Putamen (tissue), 1 donor: ENCODE data around the gene ITPKB.

ENCODE experiments used
- DNase-seq: peaks from one replicate; pipeline ENCODE4 v3.0.0-alpha.2; 2016; ENCODE audit warnings: low spot score

ITPKB gene

GRCh38 chr1:226685196-226685820, 53.8 kb downstream of the ITPKB start:
- DNase-seq, result no peak

- DNase-seq, result no peak
Measured at GRCh38 chr1:226684026-226684425, 55.1 kb downstream of the ITPKB start.

- no peak for DNase-seq
Measured at GRCh38 chr1:226682871-226683814, 55.9 kb downstream of the ITPKB start.

GRCh38 chr1:226681652-226682493, 57.2 kb downstream of the ITPKB start:
- DNase-seq, result no peak

GRCh38 chr1:226680653-226681052, 58.4 kb downstream of the ITPKB start:
- no peak for DNase-seq

- peak; percentile 84 for DNase-seq
Measured at GRCh38 chr1:226679853-226680516, 59.1 kb downstream of the ITPKB start.

- DNase-seq, result no peak
Measured at GRCh38 chr1:226679262-226679661, 59.8 kb downstream of the ITPKB start.

GRCh38 chr1:226678701-226679100, 60.4 kb downstream of the ITPKB start:
- no peak for DNase-seq

GRCh38 chr1:226678251-226678650, 60.8 kb downstream of the ITPKB start:
- DNase-seq, result no peak

GRCh38 chr1:226677027-226678020, 61.8 kb downstream of the ITPKB start:
- peak; percentile 87 for DNase-seq

GRCh38 chr1:226676381-226676780, 62.7 kb downstream of the ITPKB start:
- DNase-seq, result no peak

- DNase-seq, result no peak
Measured at GRCh38 chr1:226675715-226676357, 63.2 kb downstream of the ITPKB start.

GRCh38 chr1:226674892-226675714, 64.0 kb downstream of the ITPKB start:
- DNase-seq, result no peak

GRCh38 chr1:226672339-226672762, 66.7 kb downstream of the ITPKB start:
- no peak for DNase-seq

- DNase-seq, result no peak
Measured at GRCh38 chr1:226671277-226671676, 67.8 kb downstream of the ITPKB start.

- no peak for DNase-seq
Measured at GRCh38 chr1:226670073-226670472, 69.0 kb downstream of the ITPKB start.

- no peak for DNase-seq
Measured at GRCh38 chr1:226668173-226668560, 70.9 kb downstream of the ITPKB start.

GRCh38 chr1:226666692-226667091, 72.4 kb downstream of the ITPKB start:
- no peak for DNase-seq

- no peak for DNase-seq
Measured at GRCh38 chr1:226666164-226666506, 72.9 kb downstream of the ITPKB start.
